Measurements from ENCODE around the gene DDX25. TPM values are rescaled to one million over a fixed set of nuclear protein-coding genes. Genes with fewer than 3 reads are reported as not detected.

The DDX25 gene
- total and polyA plus RNA-seq, 2 experiments from 2014 or later, result 0.80 to 0.87 TPM

- Histone ChIP-seq H3K4me2 (no peak overlapping the region), H2AFZ (no peak overlapping the region), H4K20me1 (ENCODE audit: insufficient read depth, poor library complexity, severe bottlenecking) (no peaks in the 10 kb centered on the region), H3K4me3 (no peak overlapping the region), H3K36me3 (replicated peaks; ENCODE audit: insufficient read depth, low read depth) (no peaks in the 10 kb centered on the region), H3K79me2 (no peaks in the 10 kb centered on the region), H3K27me3 (no peaks in the 10 kb centered on the region), H3K9me3 (ENCODE audit: low read depth) (no peaks in the 10 kb centered on the region), H3K27ac (no peak overlapping the region), H3K9me2 (replicated peaks; ENCODE audit: insufficient read depth) (no peaks in the 10 kb centered on the region), H3K4me1 (ENCODE audit: insufficient read depth) (no peaks in the 10 kb centered on the region)
- no peak for DNase-seq (ENCODE audit: low spot score)
- 93% methylated on average over 5 of the region's 5 CpGs for WGBS (ENCODE audit: low lambda C conversion rate, missing lambda C conversion rate)
- TF ChIP-seq EZH2phosphoT487 (IDR thresholded peaks at IDR 0.05; ENCODE audit: low read depth, severe bottlenecking, unreplicated experiment), result no peak
- no peak for TF ChIP-seq CTCF (IDR thresholded peaks at IDR 0.05; ENCODE audit: poor library complexity)
- no peak for TF ChIP-seq EZH2 (IDR thresholded peaks at IDR 0.05; ENCODE audit: borderline replicate concordance)
These were observed 34.1 kb downstream of the DDX25 start for GRCh38 chr11:125938418-125938817.

GRCh38 chr11:125939081-125939521 lies 34.8 kb downstream of the DDX25 start:
- Histone ChIP-seq H3K27me3 (no peaks in the 10 kb centered on the region), H3K27ac (no peak overlapping the region), H3K79me2 (no peaks in the 10 kb centered on the region), H4K20me1 (ENCODE audit: insufficient read depth, poor library complexity, severe bottlenecking) (no peaks in the 10 kb centered on the region), H2AFZ (no peak overlapping the region), H3K4me2 (no peak overlapping the region), H3K9me3 (ENCODE audit: low read depth) (no peaks in the 10 kb centered on the region), H3K4me3 (no peak overlapping the region), H3K36me3 (replicated peaks; ENCODE audit: insufficient read depth, low read depth) (no peaks in the 10 kb centered on the region), H3K4me1 (ENCODE audit: insufficient read depth) (no peaks in the 10 kb centered on the region), H3K9me2 (replicated peaks; ENCODE audit: insufficient read depth) (no peaks in the 10 kb centered on the region)
- TF ChIP-seq EZH2phosphoT487 (IDR thresholded peaks at IDR 0.05; ENCODE audit: low read depth, severe bottlenecking, unreplicated experiment), result no peak
- no peak for TF ChIP-seq CTCF (IDR thresholded peaks at IDR 0.05; ENCODE audit: poor library complexity)
- no peak for TF ChIP-seq EZH2 (IDR thresholded peaks at IDR 0.05; ENCODE audit: borderline replicate concordance)
- WGBS (ENCODE audit: low lambda C conversion rate, missing lambda C conversion rate), result 51% methylated on average over 4 of the region's 4 CpGs
- no peak for DNase-seq (ENCODE audit: low spot score)

DNA sequence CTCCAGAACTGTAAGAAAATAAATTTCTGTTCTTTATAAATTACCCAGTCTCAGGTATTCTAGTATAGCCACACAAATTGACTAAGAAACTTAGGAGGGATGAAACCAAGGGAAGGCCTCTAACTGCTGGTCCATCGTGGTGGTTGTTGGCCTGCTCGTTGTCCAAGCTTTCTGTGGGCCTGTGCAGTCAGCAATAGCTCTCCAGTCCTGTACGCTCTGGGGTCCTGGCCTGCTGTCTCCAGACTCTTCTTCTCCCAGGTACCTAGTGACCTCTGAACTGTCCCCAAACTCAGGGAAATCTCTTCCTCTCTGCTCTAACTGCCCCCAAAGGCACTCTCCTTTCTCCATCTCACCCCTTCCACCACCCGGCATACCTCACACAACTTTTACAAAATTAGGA lies 35.8 kb downstream of the DDX25 start:
- Histone ChIP-seq H3K4me3 (no peak overlapping the region), H3K27ac (no peak overlapping the region), H4K20me1 (ENCODE audit: insufficient read depth, poor library complexity, severe bottlenecking) (no peaks in the 10 kb centered on the region), H3K4me2 (no peak overlapping the region), H3K79me2 (no peaks in the 10 kb centered on the region), H3K9me3 (ENCODE audit: low read depth) (no peaks in the 10 kb centered on the region), H3K4me1 (ENCODE audit: insufficient read depth) (no peaks in the 10 kb centered on the region), H3K9me2 (replicated peaks; ENCODE audit: insufficient read depth) (no peaks in the 10 kb centered on the region), H3K36me3 (replicated peaks; ENCODE audit: insufficient read depth, low read depth) (no peaks in the 10 kb centered on the region), H3K27me3 (no peaks in the 10 kb centered on the region), H2AFZ (no peak overlapping the region)
- 98% methylated on average over 4 of the region's 4 CpGs for WGBS (ENCODE audit: low lambda C conversion rate, missing lambda C conversion rate)
- DNase-seq (ENCODE audit: low spot score), result no peak
- TF ChIP-seq EZH2phosphoT487 (IDR thresholded peaks at IDR 0.05; ENCODE audit: low read depth, severe bottlenecking, unreplicated experiment), result no peak
- no peak for TF ChIP-seq CTCF (IDR thresholded peaks at IDR 0.05; ENCODE audit: poor library complexity)
- no peak for TF ChIP-seq EZH2 (IDR thresholded peaks at IDR 0.05; ENCODE audit: borderline replicate concordance)

GRCh38 chr11:125941267-125941618 lies 36.9 kb downstream of the DDX25 start:
- Histone ChIP-seq H3K9me3 (ENCODE audit: low read depth) (no peaks in the 10 kb centered on the region), H3K4me2 (no peak overlapping the region), H3K27me3 (no peaks in the 10 kb centered on the region), H3K27ac (no peak overlapping the region), H3K36me3 (replicated peaks; ENCODE audit: insufficient read depth, low read depth) (no peaks in the 10 kb centered on the region), H3K4me3 (no peak overlapping the region), H3K79me2 (no peaks in the 10 kb centered on the region), H4K20me1 (ENCODE audit: insufficient read depth, poor library complexity, severe bottlenecking) (no peaks in the 10 kb centered on the region), H3K9me2 (replicated peaks; ENCODE audit: insufficient read depth) (no peaks in the 10 kb centered on the region), H2AFZ (no peak overlapping the region), H3K4me1 (ENCODE audit: insufficient read depth) (no peaks in the 10 kb centered on the region)
- TF ChIP-seq CTCF (IDR thresholded peaks at IDR 0.05; ENCODE audit: poor library complexity) (no peak), EZH2 (IDR thresholded peaks at IDR 0.05; ENCODE audit: borderline replicate concordance) (no peak), EZH2phosphoT487 (IDR thresholded peaks at IDR 0.05; ENCODE audit: low read depth, severe bottlenecking, unreplicated experiment) (no peak)
- no peak for DNase-seq (ENCODE audit: low spot score)
- WGBS (ENCODE audit: low lambda C conversion rate, missing lambda C conversion rate), result 93% methylated on average over 4 of the region's 4 CpGs

All from hepatocyte (in vitro differentiated cells).